NCI-H1092 (cell line): ENCODE results near the gene POTEB.
"Not testable (repeated sequence)": the region's sequence is repeated elsewhere in the genome, so short reads cannot be mapped to it uniquely, and the experiment has no call there.

ENCODE experiments used
- DNase-seq: peaks from one replicate; lab custom pipeline; 2025; lab: John Stamatoyannopoulos, UW

The POTEB gene

DNA sequence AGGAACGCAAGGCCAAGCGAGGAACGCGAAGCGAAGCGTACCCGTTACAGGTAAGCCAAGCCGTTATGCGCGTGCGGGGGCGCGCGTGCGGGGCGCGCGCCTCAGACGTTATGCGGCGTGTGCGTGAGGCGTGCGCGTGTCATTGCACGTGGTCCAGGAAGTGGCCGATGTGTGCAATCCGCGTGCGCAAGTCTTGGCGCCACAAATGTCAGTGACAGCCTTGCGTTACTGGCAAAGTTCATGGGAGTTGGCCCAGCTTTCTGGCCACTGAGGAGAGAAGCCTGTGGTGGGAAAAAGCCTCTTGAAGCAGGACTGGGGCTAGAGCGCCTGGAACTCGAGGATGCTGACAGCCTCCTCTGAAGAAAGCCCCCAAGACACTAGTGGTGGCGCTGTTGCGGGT, at the start of gene POTEB:
POTEB (minus strand) TSS at position 101 of the 400 bp plus-strand sequence. CDS start 489 bp downstream, outside the sequence.
- DNase-seq: not testable (repeated sequence)

GRCh38 chr15:21890955-21891354, 13.4 kb upstream of the POTEB start:
- not testable (repeated sequence) for DNase-seq

DNA sequence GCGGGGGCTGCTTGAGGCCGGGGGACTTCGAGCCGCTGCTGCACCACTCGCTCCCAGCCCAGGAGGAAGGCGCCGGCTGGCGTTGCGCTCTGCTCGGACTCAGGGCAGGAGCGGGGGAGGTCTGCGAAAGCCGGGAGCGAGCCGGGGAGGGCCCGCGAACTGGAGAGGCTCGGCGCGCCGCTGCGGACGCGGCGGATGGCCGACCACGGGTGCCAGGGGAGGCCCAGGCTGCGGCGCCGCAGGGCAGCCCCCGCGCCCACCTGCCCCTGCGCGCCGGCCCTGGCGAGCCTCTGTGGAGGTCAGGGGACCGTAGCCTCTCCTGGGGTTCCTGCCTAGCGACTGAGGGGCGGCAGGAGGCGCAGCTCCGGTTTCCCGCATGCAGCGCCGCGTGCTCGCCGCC, 12.0 kb upstream of the POTEB start:
- not testable (repeated sequence) for DNase-seq

- not testable (repeated sequence) for DNase-seq
Observed at GRCh38 chr15:21838831-21839230, 38.7 kb downstream of the POTEB start.
